ENCODE data around the gene SUN2. TPM values are rescaled to one million over a fixed set of nuclear protein-coding genes. Genes with fewer than 3 reads are reported as not detected.

The SUN2 gene
- total RNA-seq, 1 experiment from 2014 or later, result 55.5 TPM

DNA sequence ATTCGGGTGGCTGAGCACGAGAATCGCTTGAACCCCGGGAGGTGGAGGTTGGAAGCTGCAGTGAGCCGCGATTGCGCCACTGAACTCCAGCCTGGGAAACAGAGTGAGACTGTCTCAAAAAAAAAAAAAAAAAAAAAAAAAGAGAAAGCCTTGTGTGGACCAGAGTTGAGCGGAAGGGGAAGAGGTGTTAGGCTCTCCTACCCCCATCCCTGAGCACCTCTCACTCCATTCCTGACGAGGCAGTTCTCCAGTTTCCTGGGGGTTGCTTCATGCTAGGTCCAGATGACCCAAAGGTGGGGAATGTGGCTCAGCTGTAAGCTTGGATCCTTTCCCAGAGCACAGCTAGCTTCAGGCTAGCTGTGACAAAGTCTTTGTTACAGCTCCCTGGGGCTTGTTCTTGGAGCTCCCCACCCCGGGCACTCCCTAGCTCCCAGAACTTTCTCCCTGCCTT is 46.9 kb upstream of the SUN2 start:
- H3K36me3 ChIP-seq (ENCODE audit: low read depth, low read length), result no peaks in the 10 kb centered on the region
- H3K4me3 ChIP-seq (ENCODE audit: low read length), result no peak overlapping the region
- CTCF ChIA-PET, result no interaction called here
- H3K27me3 ChIP-seq (ENCODE audit: low read length), result no peaks in the 10 kb centered on the region
- H2AFZ ChIP-seq (ENCODE audit: low read length), result no peak overlapping the region
- no peaks in the 10 kb centered on the region for H3K4me1 ChIP-seq (ENCODE audit: insufficient read depth, low read length)
- ATAC-seq, result peak; percentile 65
- no peak for TF ChIP-seq EZH2phosphoT487 (IDR thresholded peaks at IDR 0.05; ENCODE audit: borderline replicate concordance, low read length)
- TF ChIP-seq, protein P1, sequence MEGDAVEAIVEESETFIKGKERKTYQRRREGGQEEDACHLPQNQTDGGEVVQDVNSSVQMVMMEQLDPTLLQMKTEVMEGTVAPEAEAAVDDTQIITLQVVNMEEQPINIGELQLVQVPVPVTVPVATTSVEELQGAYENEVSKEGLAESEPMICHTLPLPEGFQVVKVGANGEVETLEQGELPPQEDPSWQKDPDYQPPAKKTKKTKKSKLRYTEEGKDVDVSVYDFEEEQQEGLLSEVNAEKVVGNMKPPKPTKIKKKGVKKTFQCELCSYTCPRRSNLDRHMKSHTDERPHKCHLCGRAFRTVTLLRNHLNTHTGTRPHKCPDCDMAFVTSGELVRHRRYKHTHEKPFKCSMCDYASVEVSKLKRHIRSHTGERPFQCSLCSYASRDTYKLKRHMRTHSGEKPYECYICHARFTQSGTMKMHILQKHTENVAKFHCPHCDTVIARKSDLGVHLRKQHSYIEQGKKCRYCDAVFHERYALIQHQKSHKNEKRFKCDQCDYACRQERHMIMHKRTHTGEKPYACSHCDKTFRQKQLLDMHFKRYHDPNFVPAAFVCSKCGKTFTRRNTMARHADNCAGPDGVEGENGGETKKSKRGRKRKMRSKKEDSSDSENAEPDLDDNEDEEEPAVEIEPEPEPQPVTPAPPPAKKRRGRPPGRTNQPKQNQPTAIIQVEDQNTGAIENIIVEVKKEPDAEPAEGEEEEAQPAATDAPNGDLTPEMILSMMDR (conservative IDR thresholded peaks at IDR 0.05; ENCODE audit: low read depth, low read length), result no peak
- TF ChIP-seq EZH2 (IDR thresholded peaks at IDR 0.05; ENCODE audit: low read length, unreplicated experiment), result no peak
- POLR2A ChIA-PET (ENCODE audit: unreplicated experiment), result interaction anchor here (0.7 kb wide), 2 partner anchors 10 to 180 kb away, joined by 8 to 12 read pairs; partner anchors contain the start of gene APOBEC3B
- intact Hi-C loops (cut with micrococcal nuclease), result no loop called here
- no peak overlapping the region for H3K9ac ChIP-seq (ENCODE audit: low read length)
- H3K79me2 ChIP-seq (ENCODE audit: low read length), result no peaks in the 10 kb centered on the region
- no peaks in the 10 kb centered on the region for H4K20me1 ChIP-seq (ENCODE audit: low read length)
- H3F3A ChIP-seq (ENCODE audit: low read length, unreplicated experiment), result no peaks in the 10 kb centered on the region
- BruUV-seq (replicated peaks), result no TSS peak
- H3K9me2 ChIP-seq (replicated peaks; ENCODE audit: low read length), result no peaks in the 10 kb centered on the region
- H3K9me3 ChIP-seq (ENCODE audit: low read length), result no peaks in the 10 kb centered on the region
- no peak overlapping the region for H3K4me2 ChIP-seq (ENCODE audit: low read length)
- no peak overlapping the region for H3K27ac ChIP-seq (ENCODE audit: low read length)
- DNase-seq, result peak; percentile 87

DNA sequence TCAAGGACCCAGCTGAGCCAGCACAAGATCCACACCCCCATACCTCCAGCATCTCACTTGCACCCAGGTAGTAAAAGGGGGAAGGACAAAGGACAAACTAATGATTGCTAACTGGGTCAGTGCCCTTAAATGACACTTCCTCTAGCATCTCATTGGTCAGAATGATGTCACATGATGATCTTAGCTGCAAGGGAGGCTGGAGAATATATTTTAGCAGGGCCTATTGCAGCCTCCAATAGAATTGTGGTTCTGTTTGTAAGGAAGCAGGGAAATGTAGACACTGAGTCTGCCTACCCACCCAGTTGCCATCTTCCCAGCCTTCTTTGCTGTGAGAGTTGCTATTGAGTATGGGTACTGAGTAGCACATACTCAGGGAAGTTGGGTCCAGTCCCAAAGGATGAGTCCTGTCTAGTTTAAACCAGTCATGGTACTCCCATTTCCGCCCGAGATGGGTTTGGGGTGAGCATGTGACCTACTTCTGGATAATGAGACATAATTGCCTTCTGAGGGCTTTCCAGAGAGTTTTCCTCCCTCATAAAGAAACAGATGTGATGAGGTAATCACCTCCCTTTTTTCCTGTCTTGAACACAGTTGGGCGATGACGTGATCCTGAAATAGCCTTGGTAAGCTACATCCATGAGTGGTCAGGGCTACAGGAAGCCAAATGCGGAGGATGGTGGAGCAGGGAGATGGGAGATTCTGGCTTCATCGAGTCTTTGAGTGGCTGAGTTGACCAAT is 43.6 kb upstream of the SUN2 start:
- Histone ChIP-seq H3K4me2 (ENCODE audit: low read length) (no peak overlapping the region), H3F3A (ENCODE audit: low read length, unreplicated experiment) (no peaks in the 10 kb centered on the region), H3K9me2 (replicated peaks; ENCODE audit: low read length) (no peaks in the 10 kb centered on the region), H3K4me1 (ENCODE audit: insufficient read depth, low read length) (peaks cover 2% of the 10 kb centered on the region; the same call in 1 of the 2 replicates), H3K4me3 (ENCODE audit: low read length) (no peak overlapping the region), H2AFZ (ENCODE audit: low read length) (no peak overlapping the region), H3K79me2 (ENCODE audit: low read length) (no peaks in the 10 kb centered on the region), H3K27me3 (ENCODE audit: low read length) (peaks cover 4% of the 10 kb centered on the region; the same call in 1 of the 2 replicates), H3K36me3 (ENCODE audit: low read depth, low read length) (no peaks in the 10 kb centered on the region), H4K20me1 (ENCODE audit: low read length) (no peaks in the 10 kb centered on the region), H3K9ac (ENCODE audit: low read length) (no peak overlapping the region), H3K27ac (ENCODE audit: low read length) (no peak overlapping the region), H3K9me3 (ENCODE audit: low read length) (no peaks in the 10 kb centered on the region)
- no TSS peak for BruUV-seq (replicated peaks)
- no peak for DNase-seq
- ChIA-PET POLR2A (ENCODE audit: unreplicated experiment) (no interaction called here), CTCF (no interaction called here)
- ATAC-seq, result no peak
- TF ChIP-seq, protein P1 (conservative IDR thresholded peaks at IDR 0.05; ENCODE audit: low read depth, low read length), result no peak
- TF ChIP-seq EZH2phosphoT487 (IDR thresholded peaks at IDR 0.05; ENCODE audit: borderline replicate concordance, low read length) (no peak), EZH2 (IDR thresholded peaks at IDR 0.05; ENCODE audit: low read length, unreplicated experiment) (no peak)
- intact Hi-C loops (cut with micrococcal nuclease), result no loop called here

DNA sequence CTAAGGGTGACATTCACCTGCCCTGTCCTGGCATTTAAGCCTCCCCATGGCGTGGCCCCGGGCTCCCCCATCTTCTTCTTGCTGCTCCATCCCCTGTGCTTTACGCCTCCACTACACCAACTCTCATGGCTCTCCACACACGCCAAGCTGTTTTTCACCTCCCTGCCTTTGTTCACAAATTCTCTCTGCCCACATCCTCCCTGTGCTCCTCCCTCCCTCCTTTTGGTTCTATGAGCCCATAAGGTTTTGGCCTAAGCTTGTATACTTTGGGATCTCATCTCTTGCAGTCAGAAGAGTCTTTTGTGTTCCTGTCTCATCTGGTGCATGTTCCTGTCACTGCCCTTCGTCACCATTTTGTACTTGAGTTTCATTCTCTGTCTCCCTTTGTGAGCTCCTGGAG is 42.7 kb upstream of the SUN2 start:
- BruUV-seq (replicated peaks), result no TSS peak
- no peak overlapping the region for H3K27ac ChIP-seq (ENCODE audit: low read length)
- H3K4me1 ChIP-seq (ENCODE audit: insufficient read depth, low read length), result peaks cover 4% of the 10 kb centered on the region
- no peaks in the 10 kb centered on the region for H3K9me3 ChIP-seq (ENCODE audit: low read length)
- ChIA-PET POLR2A (ENCODE audit: unreplicated experiment) (no interaction called here), CTCF (no interaction called here)
- H4K20me1 ChIP-seq (ENCODE audit: low read length), result no peaks in the 10 kb centered on the region
- DNase-seq (no peak), ATAC-seq (no peak)
- H3F3A ChIP-seq (ENCODE audit: low read length, unreplicated experiment), result no peaks in the 10 kb centered on the region
- no peak overlapping the region for H3K4me3 ChIP-seq (ENCODE audit: low read length)
- no peak overlapping the region for H2AFZ ChIP-seq (ENCODE audit: low read length)
- H3K27me3 ChIP-seq (ENCODE audit: low read length), result peaks cover 4% of the 10 kb centered on the region; the same call in 1 of the 2 replicates
- H3K4me2 ChIP-seq (ENCODE audit: low read length), result no peak overlapping the region
- intact Hi-C loops (cut with micrococcal nuclease), result no loop called here
- no peak overlapping the region for H3K9ac ChIP-seq (ENCODE audit: low read length)
- H3K9me2 ChIP-seq (replicated peaks; ENCODE audit: low read length), result no peaks in the 10 kb centered on the region
- TF ChIP-seq, protein P1 (conservative IDR thresholded peaks at IDR 0.05; ENCODE audit: low read depth, low read length), result no peak
- TF ChIP-seq EZH2phosphoT487 (IDR thresholded peaks at IDR 0.05; ENCODE audit: borderline replicate concordance, low read length), result no peak
- no peak for TF ChIP-seq EZH2 (IDR thresholded peaks at IDR 0.05; ENCODE audit: low read length, unreplicated experiment)
- no peaks in the 10 kb centered on the region for H3K36me3 ChIP-seq (ENCODE audit: low read depth, low read length)
- H3K79me2 ChIP-seq (ENCODE audit: low read length), result peaks cover 1% of the 10 kb centered on the region

Measured in PC-3 (cell line).